HG03378 (cell line): ENCODE measurements around the gene ADAMTS14.

Experiments used
- ATAC-seq: cut with Tn5 transposase; IDR thresholded peaks from one replicate; pipeline ENCODE4 v1.9.1; 2021; ENCODE audit warnings: mild to moderate bottlenecking, moderate library complexity; ENCODE audit not compliant: unreplicated experiment

The ADAMTS14 gene

GRCh38 chr10:70782086-70782745, 109.9 kb downstream of the ADAMTS14 start:
- ATAC-seq, result no peak

- no peak for ATAC-seq
These were observed 110.7 kb downstream of the ADAMTS14 start for GRCh38 chr10:70782746-70783680.

- ATAC-seq, result no peak
These were observed 111.7 kb downstream of the ADAMTS14 start for GRCh38 chr10:70784016-70784415.

GRCh38 chr10:70784471-70784870, 112.2 kb downstream of the ADAMTS14 start:
- ATAC-seq, result no peak

- no peak for ATAC-seq
These were observed 112.9 kb downstream of the ADAMTS14 start, which contains the start of gene TBATA for GRCh38 chr10:70785190-70785589. TBATA (minus strand) TSS chr10:70785377; CDS start chr10:70783379, 1,998 bp downstream.

GRCh38 chr10:70786799-70787415, 114.6 kb downstream of the ADAMTS14 start:
- no peak for ATAC-seq

- no peak for ATAC-seq
These were observed 119.2 kb downstream of the ADAMTS14 start for GRCh38 chr10:70791386-70792039.

GRCh38 chr10:70795613-70796012, 123.3 kb downstream of the ADAMTS14 start:
- no peak for ATAC-seq

- no peak for ATAC-seq
These were observed 125.5 kb downstream of the ADAMTS14 start for GRCh38 chr10:70797840-70798239.

- ATAC-seq, result no peak
These were observed 126.8 kb downstream of the ADAMTS14 start for GRCh38 chr10:70799124-70799523.

- no peak for ATAC-seq
These were observed 129.5 kb downstream of the ADAMTS14 start for GRCh38 chr10:70801854-70802253.

- no peak for ATAC-seq
These were observed 131.6 kb downstream of the ADAMTS14 start for GRCh38 chr10:70803775-70804420.

GRCh38 chr10:70804421-70804808, 132.1 kb downstream of the ADAMTS14 start:
- no peak for ATAC-seq

- ATAC-seq, result no peak
These were observed 133.4 kb downstream of the ADAMTS14 start for GRCh38 chr10:70805619-70806215.

GRCh38 chr10:70806841-70807240, 134.5 kb downstream of the ADAMTS14 start:
- ATAC-seq, result no peak

GRCh38 chr10:70807556-70807955, 135.2 kb downstream of the ADAMTS14 start:
- no peak for ATAC-seq

GRCh38 chr10:70809011-70809611, 136.8 kb downstream of the ADAMTS14 start:
- no peak for ATAC-seq

- ATAC-seq, result no peak
These were observed 137.4 kb downstream of the ADAMTS14 start for GRCh38 chr10:70809726-70810125.

- ATAC-seq, result no peak
These were observed 138.7 kb downstream of the ADAMTS14 start for GRCh38 chr10:70810967-70811366.

GRCh38 chr10:70811881-70812280, 139.6 kb downstream of the ADAMTS14 start:
- no peak for ATAC-seq
